Measurements from ENCODE around the gene PYHIN1. TPM values are rescaled to one million over a fixed set of nuclear protein-coding genes. Genes with fewer than 3 reads are reported as not detected.

Gene PYHIN1
- total and polyA plus RNA-seq, 7 experiments from 2014 or later: 8.4 to 48.2 (median 32.1) TPM

DNA sequence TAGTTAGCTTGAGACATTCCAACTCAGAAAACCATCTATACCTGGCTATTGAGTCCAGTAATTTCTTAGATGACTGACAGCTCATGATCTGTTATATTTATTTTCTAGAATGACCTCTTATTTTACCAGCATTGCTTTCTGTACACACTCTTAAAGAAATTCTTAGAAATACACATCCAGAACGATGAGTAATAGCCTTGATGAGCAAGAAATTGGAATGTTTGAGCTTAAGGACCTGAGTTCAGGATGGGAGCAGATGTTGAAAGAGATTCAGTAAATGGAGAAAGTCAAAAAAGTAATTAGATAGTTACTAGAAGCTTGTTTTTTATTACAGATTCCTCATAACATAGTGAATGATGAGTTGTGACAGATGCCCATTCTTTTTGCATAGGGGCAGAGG is 11.7 kb downstream of the PYHIN1 start:
- ChIA-PET CTCF (no interaction called here), POLR2A (no interaction called here)
- intact Hi-C loops (cut with micrococcal nuclease): no loop called here
- Mint-ChIP-seq H3K9me3 (no peaks in the 10 kb centered on the region), H3K36me3 (peaks cover 3 to 54% (median 27%) of the 10 kb centered on the region in 5 donors), H3K27me3 (peaks cover 0 to 2% (median 0%) of the 10 kb centered on the region in 5 donors), H3K4me3 (no peak overlapping the region), H3K27ac (no peak overlapping the region), H3K4me1 (peaks cover 0 to 36% (median 0%) of the 10 kb centered on the region in 7 donors)
- Histone ChIP-seq H3K36me3 (ENCODE audit: control insufficient read depth in 2 of 3, insufficient read depth in 3 of 3, low read length in 3 of 3) (peaks cover 0 to 45% (median 0%) of the 10 kb centered on the region in 3 experiments), H3K27me3 (ENCODE audit: control insufficient read depth in 2 of 2, insufficient read depth in 2 of 2, low read length in 2 of 2) (no peaks in the 10 kb centered on the region), H3K4me3 (ENCODE audit: low read length) (no peak overlapping the region), H3K9me3 (ENCODE audit: control insufficient read depth in 2 of 3, low read length in 3 of 3) (no peaks in the 10 kb centered on the region), H3K27ac (ENCODE audit: low read depth, low read length) (no peak overlapping the region), H3K4me1 (ENCODE audit: control insufficient read depth in 2 of 2, insufficient read depth in 2 of 2, low read length in 2 of 2) (peaks cover 0 to 4% of the 10 kb centered on the region in 2 donors)
- DNase-seq (no peak), ATAC-seq (no peak)

DNA sequence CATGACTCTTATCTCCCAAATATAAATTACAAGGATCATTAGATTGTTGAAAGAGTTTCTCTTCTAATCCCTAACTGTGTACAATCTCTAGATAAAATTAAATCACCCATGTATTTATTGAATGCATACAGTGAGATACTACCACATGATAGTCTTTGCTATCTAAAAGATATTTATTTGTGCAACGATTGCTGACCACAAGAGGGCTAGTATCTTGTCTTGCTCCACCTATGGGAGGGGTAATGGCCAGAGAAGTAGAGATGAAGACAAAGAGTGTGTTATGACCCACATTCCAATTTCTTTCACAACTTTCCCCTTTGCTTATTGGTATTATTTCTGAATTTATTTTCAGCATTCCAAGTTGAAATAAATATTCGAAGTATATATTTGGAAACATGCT is 13.7 kb downstream of the PYHIN1 start:
- H3K27me3 ChIP-seq (ENCODE audit: control insufficient read depth in 2 of 2, insufficient read depth in 2 of 2, low read length in 2 of 2): no peaks in the 10 kb centered on the region
- ChIA-PET CTCF (no interaction called here), POLR2A (no interaction called here)
- no peak overlapping the region for H3K4me3 Mint-ChIP-seq
- peaks cover 0 to 35% (median 0%) of the 10 kb centered on the region in 7 donors for H3K4me1 Mint-ChIP-seq
- peaks cover 0 to 50% (median 4%) of the 10 kb centered on the region in 3 experiments for H3K36me3 ChIP-seq (ENCODE audit: control insufficient read depth in 2 of 3, insufficient read depth in 3 of 3, low read length in 3 of 3)
- no peak overlapping the region for H3K27ac Mint-ChIP-seq
- DNase-seq (no peak), ATAC-seq (no peak)
- peaks cover 0 to 4% (median 0%) of the 10 kb centered on the region in 11 donors for H3K9me3 Mint-ChIP-seq
- H3K9me3 ChIP-seq (ENCODE audit: control insufficient read depth in 2 of 3, low read length in 3 of 3): no peaks in the 10 kb centered on the region
- H3K27ac ChIP-seq (ENCODE audit: low read depth, low read length): no peak overlapping the region
- peaks cover 0 to 4% of the 10 kb centered on the region in 2 donors for H3K4me1 ChIP-seq (ENCODE audit: control insufficient read depth in 2 of 2, insufficient read depth in 2 of 2, low read length in 2 of 2)
- peaks cover 0 to 4% (median 0%) of the 10 kb centered on the region in 5 donors for H3K27me3 Mint-ChIP-seq
- intact Hi-C loops (cut with micrococcal nuclease): no loop called here
- H3K36me3 Mint-ChIP-seq: peaks cover 8 to 64% (median 28%) of the 10 kb centered on the region in 5 donors
- H3K4me3 ChIP-seq (ENCODE audit: low read length): no peak overlapping the region

GRCh38 chr1:158946785-158947184 is 15.4 kb downstream of the PYHIN1 start:
- POLR2A ChIA-PET: no interaction called here
- peaks cover 16 to 72% (median 30%) of the 10 kb centered on the region in 5 donors for H3K36me3 Mint-ChIP-seq
- H3K36me3 ChIP-seq (ENCODE audit: control insufficient read depth in 2 of 3, insufficient read depth in 3 of 3, low read length in 3 of 3): peaks cover 0 to 65% (median 4%) of the 10 kb centered on the region in 3 experiments

GRCh38 chr1:158951956-158952355 is 20.6 kb downstream of the PYHIN1 start:
- Mint-ChIP-seq H3K36me3 (peaks cover 21 to 52% (median 28%) of the 10 kb centered on the region in 5 donors), H3K9me3 (peaks cover 0 to 14% (median 3%) of the 10 kb centered on the region in 11 donors), H3K27me3 (peaks cover 0 to 9% (median 0%) of the 10 kb centered on the region in 5 donors), H3K4me1 (peaks cover 0 to 21% (median 2%) of the 10 kb centered on the region in 7 donors), H3K27ac (no peak overlapping the region), H3K4me3 (no peak overlapping the region)
- Histone ChIP-seq H3K36me3 (ENCODE audit: control insufficient read depth in 2 of 3, insufficient read depth in 3 of 3, low read length in 3 of 3) (peaks cover 4 to 51% (median 7%) of the 10 kb centered on the region in 3 experiments), H3K4me3 (ENCODE audit: low read length) (no peak overlapping the region), H3K9me3 (ENCODE audit: control insufficient read depth in 2 of 3, low read length in 3 of 3) (no peaks in the 10 kb centered on the region), H3K27me3 (ENCODE audit: control insufficient read depth in 2 of 2, insufficient read depth in 2 of 2, low read length in 2 of 2) (no peaks in the 10 kb centered on the region), H3K27ac (ENCODE audit: low read depth, low read length) (no peak overlapping the region), H3K4me1 (ENCODE audit: control insufficient read depth in 2 of 2, insufficient read depth in 2 of 2, low read length in 2 of 2) (no peaks in the 10 kb centered on the region)
- intact Hi-C loops (cut with micrococcal nuclease): no loop called here
- POLR2A ChIA-PET: no interaction called here
- DNase-seq: no peak
- no peak for ATAC-seq
- CTCF ChIA-PET: no interaction called here

More at GRCh38 chr1:158946785-158947184, 15.4 kb downstream of the PYHIN1 start:
- no peak for ATAC-seq
- H3K4me3 Mint-ChIP-seq: no peak overlapping the region
- peaks cover 0 to 4% of the 10 kb centered on the region in 2 donors for H3K4me1 ChIP-seq (ENCODE audit: control insufficient read depth in 2 of 2, insufficient read depth in 2 of 2, low read length in 2 of 2)
- peaks cover 0 to 37% (median 1%) of the 10 kb centered on the region in 7 donors for H3K4me1 Mint-ChIP-seq
- DNase-seq: no peak
- intact Hi-C loops (cut with micrococcal nuclease): no loop called here
- peaks cover 0 to 9% (median 0%) of the 10 kb centered on the region in 11 donors for H3K9me3 Mint-ChIP-seq
- no peaks in the 10 kb centered on the region for H3K9me3 ChIP-seq (ENCODE audit: control insufficient read depth in 2 of 3, low read length in 3 of 3)
- CTCF ChIA-PET: no interaction called here
- no peak overlapping the region for H3K4me3 ChIP-seq (ENCODE audit: low read length)
- H3K27ac ChIP-seq (ENCODE audit: low read depth, low read length): no peak overlapping the region
- H3K27ac Mint-ChIP-seq: peak overlapping the region in 1 of 9 donors; percentile 17
- no peaks in the 10 kb centered on the region for H3K27me3 ChIP-seq (ENCODE audit: control insufficient read depth in 2 of 2, insufficient read depth in 2 of 2, low read length in 2 of 2)
- H3K27me3 Mint-ChIP-seq: peaks cover 0 to 4% (median 0%) of the 10 kb centered on the region in 5 donors

GRCh38 chr1:158952416-158952815 is 21.1 kb downstream of the PYHIN1 start:
- ATAC-seq (peak; percentile 34), DNase-seq (no peak)
- peak overlapping the region in 1 of 9 donors; percentile 20 for H3K27ac Mint-ChIP-seq
- H3K4me1 Mint-ChIP-seq: peaks cover 0 to 21% (median 2%) of the 10 kb centered on the region in 7 donors
- intact Hi-C loops (cut with micrococcal nuclease): no loop called here
- H3K36me3 Mint-ChIP-seq: peaks cover 21 to 48% (median 28%) of the 10 kb centered on the region in 5 donors
- no peaks in the 10 kb centered on the region for H3K27me3 ChIP-seq (ENCODE audit: control insufficient read depth in 2 of 2, insufficient read depth in 2 of 2, low read length in 2 of 2)
- CTCF ChIA-PET: no interaction called here
- H3K27ac ChIP-seq (ENCODE audit: low read depth, low read length): no peak overlapping the region
- H3K4me3 Mint-ChIP-seq: peak overlapping the region in 2 of 10 donors; percentile 27 to 29
- POLR2A ChIA-PET: no interaction called here
- peaks cover 0 to 14% (median 3%) of the 10 kb centered on the region in 11 donors for H3K9me3 Mint-ChIP-seq
- H3K4me3 ChIP-seq (ENCODE audit: low read length): no peak overlapping the region
- no peaks in the 10 kb centered on the region for H3K4me1 ChIP-seq (ENCODE audit: control insufficient read depth in 2 of 2, insufficient read depth in 2 of 2, low read length in 2 of 2)
- H3K9me3 ChIP-seq (ENCODE audit: control insufficient read depth in 2 of 3, low read length in 3 of 3): no peaks in the 10 kb centered on the region
- H3K36me3 ChIP-seq (ENCODE audit: control insufficient read depth in 2 of 3, insufficient read depth in 3 of 3, low read length in 3 of 3): peaks cover 4 to 48% (median 7%) of the 10 kb centered on the region in 3 experiments
- peaks cover 0 to 9% (median 0%) of the 10 kb centered on the region in 5 donors for H3K27me3 Mint-ChIP-seq

GRCh38 chr1:158961178-158961577 is 29.8 kb downstream of the PYHIN1 start:
- ATAC-seq: no peak
- CTCF ChIA-PET: no interaction called here

GRCh38 chr1:158962983-158963382 is 31.6 kb downstream of the PYHIN1 start:
- POLR2A ChIA-PET: no interaction called here
- H3K4me1 ChIP-seq (ENCODE audit: control insufficient read depth in 2 of 2, insufficient read depth in 2 of 2, low read length in 2 of 2): no peaks in the 10 kb centered on the region
- H3K36me3 ChIP-seq (ENCODE audit: control insufficient read depth in 2 of 3, insufficient read depth in 3 of 3, low read length in 3 of 3): peaks cover 0 to 4% (median 3%) of the 10 kb centered on the region in 3 experiments
- no peak overlapping the region for H3K27ac Mint-ChIP-seq
- DNase-seq (no peak), ATAC-seq (no peak)
- H3K4me1 Mint-ChIP-seq: peaks cover 0 to 3% (median 0%) of the 10 kb centered on the region in 7 donors
- peaks cover 0 to 5% (median 0%) of the 10 kb centered on the region in 5 donors for H3K27me3 Mint-ChIP-seq
- CTCF ChIA-PET: no interaction called here
- peaks cover 0 to 66% (median 8%) of the 10 kb centered on the region in 5 donors for H3K36me3 Mint-ChIP-seq
- H3K27ac ChIP-seq (ENCODE audit: low read depth, low read length): no peak overlapping the region
- H3K9me3 ChIP-seq (ENCODE audit: control insufficient read depth in 2 of 3, low read length in 3 of 3): no peaks in the 10 kb centered on the region
- H3K4me3 Mint-ChIP-seq: no peak overlapping the region
- H3K9me3 Mint-ChIP-seq: peaks cover 0 to 37% (median 6%) of the 10 kb centered on the region in 11 donors
- no peak overlapping the region for H3K4me3 ChIP-seq (ENCODE audit: low read length)
- intact Hi-C loops (cut with micrococcal nuclease): no loop called here
- peaks cover 0 to 3% of the 10 kb centered on the region in 2 donors for H3K27me3 ChIP-seq (ENCODE audit: control insufficient read depth in 2 of 2, insufficient read depth in 2 of 2, low read length in 2 of 2)

More at GRCh38 chr1:158961178-158961577, 29.8 kb downstream of the PYHIN1 start:
- H3K27ac Mint-ChIP-seq: no peak overlapping the region
- DNase-seq: no peak
- intact Hi-C loops (cut with micrococcal nuclease): no loop called here
- Histone ChIP-seq H3K4me1 (ENCODE audit: control insufficient read depth in 2 of 2, insufficient read depth in 2 of 2, low read length in 2 of 2) (no peaks in the 10 kb centered on the region), H3K27me3 (ENCODE audit: control insufficient read depth in 2 of 2, insufficient read depth in 2 of 2, low read length in 2 of 2) (peaks cover 0 to 3% of the 10 kb centered on the region in 2 donors), H3K4me3 (ENCODE audit: low read length) (no peak overlapping the region), H3K9me3 (ENCODE audit: control insufficient read depth in 2 of 3, low read length in 3 of 3) (no peaks in the 10 kb centered on the region), H3K27ac (ENCODE audit: low read depth, low read length) (no peak overlapping the region), H3K36me3 (ENCODE audit: control insufficient read depth in 2 of 3, insufficient read depth in 3 of 3, low read length in 3 of 3) (peaks cover 0 to 4% (median 3%) of the 10 kb centered on the region in 3 experiments)
- peaks cover 0 to 3% (median 0%) of the 10 kb centered on the region in 7 donors for H3K4me1 Mint-ChIP-seq
- H3K9me3 Mint-ChIP-seq: peaks cover 0 to 33% (median 6%) of the 10 kb centered on the region in 11 donors
- H3K36me3 Mint-ChIP-seq: peaks cover 0 to 61% (median 8%) of the 10 kb centered on the region in 5 donors
- peaks cover 0 to 5% (median 0%) of the 10 kb centered on the region in 5 donors for H3K27me3 Mint-ChIP-seq
- H3K4me3 Mint-ChIP-seq: no peak overlapping the region
- POLR2A ChIA-PET: no interaction called here

Measured in naive thymus-derived CD4-positive, alpha-beta T cell (primary cell).